Islet precursor cell (in vitro differentiated cells): ENCODE measurements around the gene ATP8A2.
A peak's percentile ranks its signal among the peaks of the same experiment; 100 is the strongest.

Experiments
- DNase-seq: peaks from one replicate; pipeline ENCODE4 v3.0.0-alpha.2; 2018

ATP8A2 gene

DNA sequence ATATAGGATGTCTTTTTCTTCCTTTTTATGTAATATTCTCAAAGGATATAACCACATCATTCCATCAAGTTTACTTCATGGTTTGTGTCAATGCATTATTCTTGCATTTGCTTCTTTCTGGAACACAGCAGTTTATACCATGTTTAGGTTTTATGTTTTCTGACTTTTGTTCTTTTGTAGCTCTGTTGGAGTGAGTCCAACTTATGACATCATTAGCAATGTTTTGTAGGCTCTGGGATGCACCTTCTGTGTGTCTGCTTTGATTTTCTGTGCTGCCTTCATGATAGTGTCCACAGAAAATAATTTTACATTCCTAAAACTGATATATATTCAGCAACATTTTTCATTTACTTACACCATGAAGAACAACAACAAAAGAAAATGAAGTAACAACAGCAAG is 611.1 kb downstream of the ATP8A2 start:
- no peak for DNase-seq

DNA sequence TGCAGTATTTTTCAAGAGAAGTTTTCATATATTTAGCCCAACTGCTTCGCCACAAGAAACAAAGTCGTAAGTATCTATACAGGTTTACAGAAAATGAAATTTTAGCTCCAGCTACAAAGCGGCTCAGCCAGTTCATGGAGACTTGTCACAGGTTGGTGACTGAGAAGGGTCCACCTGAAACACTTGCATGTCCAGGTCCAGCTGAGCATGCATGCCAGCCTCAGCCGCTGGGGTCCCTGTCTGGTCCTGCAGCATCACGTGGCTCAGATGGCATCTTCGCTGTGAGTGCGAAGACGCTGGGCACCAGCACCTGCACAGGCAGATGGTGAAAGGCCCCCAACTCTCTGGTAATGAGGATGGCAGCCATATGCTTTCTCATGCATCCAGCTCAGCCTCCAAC is 616.2 kb downstream of the ATP8A2 start:
- no peak for DNase-seq

DNA sequence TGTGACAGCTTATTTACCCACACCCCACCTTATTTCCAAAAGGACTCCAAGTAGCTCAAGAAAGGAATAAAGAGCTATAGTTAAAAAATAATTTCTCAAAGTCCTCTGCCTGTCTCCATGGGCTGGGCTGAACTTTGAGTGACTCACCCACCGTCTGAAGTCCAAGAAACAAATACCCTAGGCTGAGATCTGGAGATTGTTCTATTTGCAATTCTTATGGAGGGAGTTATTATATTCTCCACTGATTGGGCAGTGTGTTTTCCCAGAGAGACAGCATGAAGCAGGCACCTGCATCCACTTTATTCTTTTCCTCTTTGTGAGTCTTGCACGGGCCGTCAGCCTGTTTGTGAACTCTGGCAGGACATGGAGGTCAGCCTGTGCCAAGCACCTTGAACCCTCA is 616.9 kb downstream of the ATP8A2 start:
- DNase-seq = no peak

DNA sequence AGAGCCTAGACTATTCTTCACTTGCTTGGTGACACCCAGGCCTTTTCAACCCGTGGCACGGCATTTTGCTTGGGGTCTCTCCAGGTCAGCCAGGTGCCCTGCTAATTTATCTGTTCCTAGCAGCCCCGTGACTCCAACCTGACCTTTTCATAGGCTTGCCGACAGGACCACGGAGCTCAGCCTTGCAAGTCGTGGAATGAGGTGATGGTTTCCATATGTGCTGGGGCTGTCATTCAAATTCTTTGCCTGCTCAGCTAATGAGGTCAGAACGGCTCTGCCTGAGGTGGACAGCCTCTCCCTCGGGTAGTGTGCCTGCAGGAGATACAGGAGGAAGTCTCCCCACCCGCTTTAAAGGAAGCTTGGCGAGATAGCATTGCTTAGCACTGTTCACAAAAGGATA is 619.0 kb downstream of the ATP8A2 start:
- DNase-seq = peak; percentile 91

DNA sequence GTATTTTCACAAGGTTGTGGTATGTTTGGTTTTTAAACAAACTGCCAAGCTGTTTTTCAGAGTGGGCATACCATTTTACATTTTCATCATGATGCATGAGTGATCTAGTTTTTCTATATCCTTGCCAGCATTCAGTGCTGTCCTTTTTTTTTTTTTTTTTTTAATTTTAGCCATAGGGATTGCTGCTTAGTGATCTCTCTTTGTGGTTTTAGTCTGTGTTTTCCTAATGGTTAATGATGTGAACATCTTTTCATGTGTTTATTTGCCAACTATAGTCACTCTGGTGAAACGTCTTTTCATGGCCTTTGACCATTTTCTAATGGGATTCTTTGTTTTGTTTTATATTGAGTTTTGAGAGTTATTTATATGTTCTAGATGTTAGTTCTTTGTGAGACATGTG is 620.3 kb downstream of the ATP8A2 start:
- no peak for DNase-seq

DNA sequence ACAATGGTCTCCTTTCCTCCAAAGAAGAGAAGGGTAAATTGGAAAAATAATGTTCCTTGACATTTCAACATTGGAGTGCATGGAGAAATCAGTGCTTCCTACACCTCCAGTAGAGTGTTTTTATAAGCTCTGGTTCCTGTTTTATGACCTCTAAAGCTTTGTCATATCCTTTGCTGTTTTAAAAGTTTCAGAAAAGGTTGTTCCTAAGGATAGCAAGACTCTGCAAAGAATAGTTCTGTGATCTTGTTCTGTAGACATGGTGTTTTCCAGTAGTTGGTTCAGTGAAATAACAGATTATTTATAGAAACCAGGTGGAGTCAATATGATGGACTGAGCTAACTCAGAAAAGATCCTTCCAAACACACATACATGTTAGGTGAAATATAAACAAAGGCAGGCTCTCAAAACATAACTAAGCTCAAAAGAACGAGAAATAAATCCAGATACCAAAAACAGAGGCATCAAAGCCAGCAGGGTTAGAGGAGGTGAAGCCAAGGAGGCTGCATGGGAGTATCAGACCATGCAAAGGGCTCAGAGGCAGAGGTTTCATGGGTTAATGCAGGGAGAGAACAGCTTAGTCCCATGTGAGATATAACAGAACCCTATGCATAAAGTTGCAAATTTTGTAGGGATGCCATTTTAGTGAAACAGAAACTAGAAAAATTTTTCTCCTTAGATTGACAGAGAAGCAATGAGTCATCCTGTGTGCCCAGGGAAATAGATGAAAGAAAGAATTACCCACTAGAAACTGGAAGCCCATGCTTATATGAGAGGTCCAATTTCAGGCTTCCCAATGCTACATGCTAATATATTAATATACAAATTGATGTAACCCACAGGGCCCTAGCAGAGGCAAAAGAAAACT is 635.7 kb downstream of the ATP8A2 start:
- DNase-seq = no peak

DNA sequence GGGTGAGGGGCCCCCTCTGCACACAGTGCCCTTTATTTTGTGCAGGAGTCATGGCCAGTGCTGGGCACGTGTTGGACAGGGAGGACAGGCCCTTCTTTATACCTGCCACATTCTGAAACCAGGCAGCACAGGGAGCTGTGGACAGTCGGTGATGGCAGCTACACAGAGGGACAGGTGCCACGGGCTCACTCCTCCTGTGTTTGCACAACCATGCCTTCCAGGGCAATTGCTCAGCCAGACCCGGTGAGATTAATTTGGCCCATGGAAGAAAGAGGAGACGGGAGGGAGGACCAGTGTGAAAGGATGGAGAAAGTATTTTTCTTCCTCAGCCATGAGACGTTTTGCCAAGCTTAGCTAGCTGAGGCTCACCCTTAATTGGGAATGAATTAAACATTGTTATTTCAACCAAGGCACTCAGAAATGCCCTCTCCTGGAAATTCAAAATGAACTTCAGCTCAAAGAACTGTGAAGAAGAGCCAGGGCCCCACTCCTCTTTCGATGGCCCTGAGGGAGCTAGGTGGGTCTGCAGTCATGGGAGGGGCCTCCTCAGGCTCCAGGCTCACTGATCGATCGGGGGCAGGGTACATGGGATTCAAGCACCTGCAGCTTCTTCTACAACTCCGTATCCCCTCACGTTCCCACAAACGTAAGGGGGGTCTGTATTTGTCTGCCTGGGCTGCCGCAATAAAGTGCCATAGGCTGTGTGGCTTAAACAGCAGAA is 638.9 kb downstream of the ATP8A2 start:
- peak; percentile 44 for DNase-seq

DNA sequence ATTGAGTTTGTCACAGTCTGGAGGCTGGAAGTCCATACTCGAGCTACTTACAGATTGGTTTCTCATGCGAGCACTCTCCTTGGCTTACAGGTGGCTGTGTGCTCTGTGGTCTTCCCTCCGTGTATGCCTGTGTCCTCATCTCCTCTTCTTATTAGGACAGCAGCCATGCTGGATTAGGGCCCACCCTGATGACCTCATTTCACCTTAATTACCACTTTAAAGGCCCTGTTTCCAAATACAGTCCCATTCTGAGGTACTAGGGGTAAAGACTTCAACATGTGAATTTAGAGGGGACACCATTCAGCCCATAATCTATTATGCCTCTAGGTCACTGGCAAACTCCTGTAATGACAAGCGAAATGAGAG is 639.4 kb downstream of the ATP8A2 start:
- no peak for DNase-seq

DNA sequence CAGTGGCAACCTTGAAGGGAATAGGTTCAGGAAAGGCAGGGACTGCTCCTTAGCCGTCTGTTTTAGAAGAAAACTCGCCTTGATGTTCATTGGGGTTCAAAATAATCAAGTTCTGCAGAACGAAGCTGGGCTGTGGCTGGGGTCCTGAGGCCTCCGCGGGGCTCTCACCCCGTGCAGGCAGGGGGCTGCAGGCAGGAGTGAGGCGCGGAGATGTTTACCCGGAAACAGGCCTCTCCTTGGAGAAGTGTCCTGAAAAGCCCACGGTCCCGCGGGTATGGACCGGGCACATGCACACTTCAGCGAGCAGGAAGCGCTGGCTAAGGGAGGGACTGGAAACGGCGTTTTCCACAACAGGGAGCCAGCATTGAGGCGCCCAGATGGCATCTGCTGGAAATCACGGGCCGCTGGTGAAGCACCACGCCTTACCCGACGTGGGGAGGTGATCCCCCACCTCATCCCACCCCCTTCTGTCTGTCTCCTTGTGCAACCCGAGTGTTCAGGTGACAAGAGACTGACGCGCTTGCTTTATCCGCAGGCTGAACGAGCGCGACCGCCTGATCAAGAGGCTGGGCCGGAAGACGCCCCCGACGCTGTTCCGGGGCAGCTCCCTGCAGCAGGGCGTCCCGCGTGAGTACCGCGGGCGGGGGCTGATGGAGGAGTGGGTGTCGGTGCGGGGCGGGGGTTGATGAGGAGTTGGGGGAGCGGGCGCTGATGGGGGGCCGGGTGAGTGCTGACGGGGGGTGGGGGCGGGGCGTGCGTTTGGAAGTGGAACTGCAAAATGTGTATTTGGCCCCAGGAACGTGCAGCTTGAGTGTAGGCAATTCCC is 640.4 kb downstream of the ATP8A2 start:
- peak; percentile 38 for DNase-seq

DNA sequence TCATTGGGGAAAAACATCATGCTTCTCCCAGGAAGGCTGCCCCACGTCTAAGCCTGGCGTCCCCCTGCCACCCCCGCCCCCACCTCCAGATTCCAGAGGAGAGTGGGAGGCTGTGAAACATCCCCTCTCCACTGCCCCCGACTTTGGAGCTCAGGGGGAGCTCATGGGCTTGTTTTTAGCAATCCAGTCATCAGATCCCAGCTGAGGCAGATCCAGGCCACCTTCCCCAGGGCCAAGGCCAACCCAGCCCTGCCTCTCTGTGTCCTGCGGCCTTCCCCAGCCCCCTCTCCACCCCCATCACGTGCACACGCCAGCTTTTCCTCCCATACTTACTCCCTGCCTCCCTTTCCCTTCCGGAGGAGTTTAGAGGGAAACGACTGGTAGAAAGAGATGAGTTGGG is 641.2 kb downstream of the ATP8A2 start:
- DNase-seq = no peak

DNA sequence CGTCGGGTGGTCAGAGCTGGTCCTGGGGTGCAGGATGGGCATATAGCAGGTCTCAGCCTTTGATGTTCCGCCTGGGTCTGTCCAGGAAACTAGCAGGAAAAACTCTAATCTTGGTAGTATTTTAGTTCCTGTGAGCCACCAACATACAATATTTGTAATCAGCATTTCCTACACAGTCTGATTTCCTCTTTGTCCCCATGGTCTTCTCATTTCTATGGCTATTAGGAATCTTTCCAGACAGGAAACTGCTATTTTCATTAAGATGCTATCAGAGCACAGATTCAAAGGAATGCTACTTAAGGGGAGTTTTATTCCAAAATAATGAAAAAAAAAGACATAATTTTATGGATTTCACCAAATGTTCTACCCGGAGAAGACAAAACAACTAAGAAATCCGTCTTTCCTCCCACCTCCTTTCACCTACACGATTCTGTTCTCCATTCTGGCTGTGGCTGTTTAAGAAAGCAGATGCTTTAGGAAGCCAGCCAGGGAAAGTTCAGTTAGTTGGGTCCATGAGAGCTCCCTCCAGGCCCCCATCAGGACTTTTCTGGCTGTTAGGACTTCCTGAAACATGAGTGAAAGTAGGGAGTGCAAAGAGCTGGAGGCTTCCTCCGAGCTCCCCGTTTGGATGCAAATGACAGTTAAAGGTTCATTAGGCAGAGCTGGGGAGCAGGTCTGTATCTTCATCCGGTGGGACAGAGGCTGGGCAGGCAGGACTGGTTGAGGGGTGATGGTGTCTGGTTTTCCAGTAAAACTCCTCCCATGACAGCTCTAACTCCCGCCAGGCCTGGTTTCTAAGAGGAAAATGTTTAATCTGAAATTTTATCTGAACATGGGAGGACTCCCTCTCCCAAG is 643.7 kb downstream of the ATP8A2 start:
- DNase-seq = no peak

DNA sequence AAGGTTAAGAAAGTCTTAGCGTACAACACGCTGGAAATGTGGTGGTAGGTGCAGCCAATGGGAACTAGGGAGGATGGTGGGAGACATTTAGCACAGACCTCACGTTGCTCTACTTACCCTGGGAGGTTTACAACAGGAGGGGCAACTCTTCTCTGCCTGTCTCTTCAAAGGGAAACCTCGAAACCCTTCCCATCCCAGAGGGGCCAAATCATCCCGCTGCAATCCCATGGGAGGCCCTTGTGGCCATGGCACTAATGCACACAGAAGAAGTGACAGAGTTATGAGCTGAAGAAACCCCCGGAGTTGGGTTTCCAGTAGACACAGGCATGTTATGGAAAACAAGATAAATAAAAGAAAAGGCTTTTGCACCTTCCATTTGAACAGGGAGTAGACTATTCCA is 644.4 kb downstream of the ATP8A2 start:
- no peak for DNase-seq

DNA sequence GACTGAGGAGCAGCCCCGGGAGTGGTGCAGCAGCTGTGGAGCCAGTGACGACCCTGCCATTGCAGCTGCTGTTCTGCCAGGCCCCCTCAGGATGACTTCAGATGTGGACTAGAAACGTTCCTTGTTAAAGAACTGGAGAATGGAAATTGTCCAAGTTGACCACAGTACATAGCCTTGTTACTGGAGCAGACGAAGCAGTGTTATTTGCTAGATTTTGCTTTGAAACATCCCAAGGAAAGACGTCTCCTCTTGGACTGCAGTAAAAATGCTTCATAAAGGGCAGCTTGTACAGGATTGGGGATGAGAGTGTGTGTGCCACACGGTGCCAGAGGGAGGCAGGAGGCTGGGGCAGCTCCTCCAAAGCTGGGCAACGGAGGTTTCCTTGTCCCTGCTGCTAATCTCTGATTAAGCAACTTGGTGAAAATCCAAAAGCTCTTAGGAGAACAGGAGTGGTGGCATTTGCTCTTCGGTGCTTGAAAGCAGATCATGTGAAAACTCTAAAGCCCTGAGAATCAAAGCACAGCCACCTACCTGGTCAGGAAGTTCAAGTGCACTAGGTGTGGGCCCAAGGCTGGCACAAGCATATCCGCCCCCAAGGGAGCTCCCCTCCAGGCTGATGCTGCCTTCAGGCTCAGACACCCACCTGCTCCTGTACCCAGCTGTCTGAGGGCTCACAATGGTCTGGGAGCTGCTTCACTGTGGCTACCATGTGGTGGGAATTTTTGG is 645.6 kb downstream of the ATP8A2 start:
- no peak for DNase-seq

DNA sequence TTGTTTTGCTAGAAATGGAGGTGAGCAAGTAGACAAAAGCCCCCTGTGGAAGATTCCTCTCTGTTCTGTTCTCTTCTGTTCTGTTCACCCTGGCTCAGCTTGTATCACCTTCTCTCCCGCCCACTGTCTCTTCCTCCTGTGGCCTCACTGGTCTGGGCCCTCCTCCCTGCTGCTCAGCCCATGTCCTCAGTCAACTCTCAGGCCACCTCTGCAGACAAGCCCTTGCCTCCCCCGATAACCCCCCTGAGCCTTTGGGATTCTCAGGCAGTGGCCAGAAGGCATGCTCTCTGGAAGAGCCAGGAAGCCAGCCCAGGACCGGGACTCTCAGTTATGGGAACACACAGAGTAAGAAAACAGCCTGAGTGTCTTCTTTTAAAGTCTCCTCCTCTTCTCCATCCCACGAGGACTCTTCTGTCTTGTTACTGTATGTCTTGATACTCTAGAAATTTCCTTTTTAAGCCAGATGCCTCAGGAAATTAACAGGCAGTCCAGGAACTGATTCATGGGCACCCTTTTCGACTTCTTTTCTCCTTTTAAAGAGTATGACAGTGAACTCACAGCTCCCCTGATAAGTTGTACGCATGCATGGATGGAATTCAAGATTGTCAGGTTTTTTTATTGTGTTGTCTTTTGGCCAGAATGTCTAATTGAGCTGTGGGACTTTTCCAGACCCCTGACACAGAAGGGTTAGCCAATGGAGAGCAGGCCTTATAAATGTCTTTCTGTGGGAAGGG is 646.3 kb downstream of the ATP8A2 start:
- DNase-seq = no peak

DNA sequence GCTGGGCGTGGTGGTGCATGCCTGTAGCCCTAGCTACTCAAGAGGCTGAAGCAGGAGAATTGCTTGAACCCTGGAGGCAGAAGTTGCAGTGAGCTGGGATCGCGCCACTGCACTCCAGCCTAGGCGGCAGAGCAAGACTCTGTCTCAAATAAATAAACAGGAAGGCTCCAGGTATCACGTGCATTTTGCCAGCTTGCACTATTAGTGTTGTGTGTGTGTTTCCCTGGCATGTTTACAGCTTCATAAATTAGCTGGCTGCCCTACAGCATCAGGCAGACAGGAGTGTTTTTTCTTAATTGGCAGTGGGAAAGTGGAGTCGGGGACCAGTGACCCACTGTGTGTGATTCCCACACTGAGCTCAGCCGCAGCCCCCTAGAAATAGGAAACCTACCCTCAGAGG is 647.5 kb downstream of the ATP8A2 start:
- no peak for DNase-seq

DNA sequence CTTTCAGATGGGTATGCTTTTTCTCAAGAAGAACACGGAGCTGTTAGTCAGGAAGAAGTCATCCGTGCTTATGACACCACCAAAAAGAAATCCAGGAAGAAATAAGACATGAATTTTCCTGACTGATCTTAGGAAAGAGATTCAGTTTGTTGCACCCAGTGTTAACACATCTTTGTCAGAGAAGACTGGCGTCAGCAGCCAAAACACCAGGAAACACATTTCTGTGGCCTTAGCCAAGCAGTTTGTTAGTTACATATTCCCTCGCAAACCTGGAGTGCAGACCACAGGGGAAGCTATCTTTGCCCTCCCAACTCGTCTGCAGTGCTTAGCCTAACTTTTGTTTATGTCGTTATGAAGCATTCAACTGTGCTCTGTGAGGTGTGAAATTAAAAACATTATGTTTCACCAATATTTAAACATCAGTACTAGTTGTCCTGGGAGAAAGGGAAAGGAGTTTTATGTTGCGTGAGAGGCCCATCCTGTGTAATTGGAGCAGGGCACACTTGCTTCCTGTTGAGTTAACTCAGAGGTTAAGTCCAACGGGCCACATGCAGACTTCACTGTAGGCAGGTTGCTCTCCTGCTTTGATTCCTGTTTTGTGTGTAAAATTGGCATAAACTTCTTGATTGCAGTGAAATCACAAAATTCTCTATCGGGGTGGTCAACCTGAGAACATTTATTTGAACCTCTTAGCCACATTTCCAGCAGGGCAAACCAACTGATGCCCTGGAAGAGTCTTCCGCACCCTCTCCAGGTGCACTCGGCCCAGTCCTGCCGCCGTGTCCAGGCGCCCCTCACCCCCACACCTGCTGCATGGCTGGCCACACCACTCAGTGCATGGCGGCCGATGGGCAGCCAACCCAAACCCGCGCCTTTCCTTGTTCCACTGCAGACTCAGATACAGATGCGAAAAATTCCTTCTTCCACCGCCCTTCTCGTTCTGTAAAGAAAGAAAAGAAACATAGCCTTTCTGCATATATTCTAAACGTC is 648.4 kb downstream of the ATP8A2 start:
- no peak for DNase-seq

DNA sequence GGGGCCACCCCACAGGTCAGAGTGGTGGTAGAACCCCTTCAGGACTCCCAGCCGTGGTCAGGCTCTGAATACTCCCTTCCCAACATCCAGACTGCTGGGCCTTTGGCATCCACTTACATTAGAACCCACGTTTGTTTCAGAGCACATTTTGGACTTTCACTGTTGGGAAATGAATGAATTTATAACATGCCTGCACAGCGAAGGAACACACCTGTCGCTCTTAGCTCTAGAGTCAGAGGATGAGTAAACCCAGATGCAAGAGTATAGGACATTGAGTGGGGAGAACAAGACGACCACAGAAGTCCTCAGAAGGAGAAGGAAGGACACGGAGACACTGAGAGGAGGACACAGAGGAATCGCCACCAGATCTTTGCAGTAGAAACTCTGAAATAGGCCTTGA is 649.1 kb downstream of the ATP8A2 start:
- no peak for DNase-seq

DNA sequence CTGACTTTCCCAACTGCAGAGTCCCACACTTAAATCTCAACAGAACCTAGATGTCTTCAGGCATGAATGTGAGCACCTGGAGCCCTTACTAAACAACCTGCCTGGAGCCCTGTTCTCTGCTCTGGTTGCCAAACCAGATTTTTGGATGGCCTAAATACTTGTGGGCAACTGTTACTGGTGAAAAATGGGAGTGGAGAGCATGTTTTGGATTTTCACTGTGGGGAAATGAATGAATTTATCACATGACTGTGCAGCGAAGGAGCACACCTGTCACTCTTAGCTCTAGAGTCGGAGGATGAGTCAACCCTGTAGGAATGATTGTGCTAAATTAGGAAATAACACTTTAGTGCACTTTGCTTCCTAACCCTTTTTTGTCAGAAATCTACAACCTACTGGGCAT is 649.7 kb downstream of the ATP8A2 start:
- peak; percentile 69 for DNase-seq

DNA sequence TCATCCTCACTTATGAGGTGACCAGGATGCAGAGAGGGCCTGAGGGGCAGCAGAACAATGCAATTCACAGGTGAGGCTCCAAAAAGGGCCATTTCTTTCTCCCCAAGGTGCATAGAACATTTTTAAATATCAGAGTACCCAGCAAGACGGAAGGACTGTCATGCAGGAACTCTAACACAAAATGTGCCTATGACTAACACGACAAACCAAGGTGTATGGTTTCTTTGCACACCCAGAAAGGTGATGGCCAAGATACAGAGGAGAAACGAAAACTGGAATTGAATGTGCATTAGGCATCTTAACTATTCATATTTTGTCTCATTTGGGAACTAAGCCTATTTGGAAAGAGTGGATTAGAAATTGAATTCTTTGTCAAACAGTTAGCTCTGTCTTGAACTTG is 650.2 kb downstream of the ATP8A2 start:
- no peak for DNase-seq
